Fibroblast of the aortic adventitia (primary cell): ENCODE data around the gene STIL. TPM values are rescaled to one million over a fixed set of nuclear protein-coding genes. Genes with fewer than 3 reads are reported as not detected.

Experiments
- DNase-seq: peaks from one replicate; pipeline ENCODE4 v3.0.0-alpha.2; 2010; ENCODE audit warnings: low read depth
- H3K4me3 ChIP-seq: 2 replicates; pipeline ENCODE4 v1.5.1; 2011; ENCODE audit warnings: low read depth, mild to moderate bottlenecking, control low read depth, low read length, moderate library complexity
- total RNA-seq: library from RNA; depleted of rRNA; stranded (reverse); fragments of >200 nt; gene quantifications from 2 replicates; pipeline ENCODE4 v1.2.3, GENCODE V29; 2012; ENCODE audit warnings: low replicate concordance
- TF ChIP-seq, protein P1 (sequence below): IDR thresholded peaks from 2 replicates; pipeline ENCODE4 v1.5.1; 2011; ENCODE audit warnings: mild to moderate bottlenecking, low read length, control low read depth, inconsistent platforms; ENCODE audit not compliant: insufficient read depth

STIL gene
- total RNA-seq, 1 donor, result 29.1 TPM

DNA sequence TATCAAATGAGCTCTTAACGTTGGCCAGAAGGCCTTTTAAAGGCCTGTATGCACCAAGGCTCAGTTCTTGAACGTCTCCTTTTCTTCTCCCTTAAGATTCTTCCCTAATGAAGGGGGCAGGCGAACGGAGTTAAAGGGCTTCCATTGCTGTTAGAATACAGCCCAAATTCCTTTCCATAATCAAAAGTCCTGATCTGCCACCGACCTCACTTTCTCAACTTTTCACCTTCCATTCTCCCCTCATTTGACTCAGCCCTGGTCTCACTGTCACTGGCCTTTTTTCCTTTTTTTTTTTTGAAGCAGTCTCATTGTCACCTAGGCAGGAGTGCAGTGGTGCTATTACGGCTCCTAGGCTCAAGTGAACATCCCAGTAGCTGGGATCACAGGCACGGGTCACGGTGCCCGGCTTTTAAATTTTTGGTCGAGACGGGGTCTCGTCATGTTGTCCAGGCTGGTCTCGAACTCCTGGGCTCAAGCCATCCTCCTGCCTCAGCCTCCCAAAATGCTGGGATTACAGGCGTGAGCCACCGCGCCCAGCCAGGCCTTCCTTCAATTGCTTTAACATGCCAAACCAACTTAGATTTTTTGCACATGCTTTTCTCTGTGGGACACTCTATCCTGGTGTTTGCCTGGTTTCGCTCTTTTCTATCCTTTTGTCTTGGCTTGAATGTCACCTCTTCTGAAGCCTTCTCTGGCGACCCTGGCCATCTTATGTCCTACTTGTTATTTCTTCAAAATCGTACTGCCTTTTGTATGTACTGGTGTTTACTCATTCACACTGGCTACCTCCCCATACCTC is 19.0 kb upstream of the STIL start:
- TF ChIP-seq, protein P1, sequence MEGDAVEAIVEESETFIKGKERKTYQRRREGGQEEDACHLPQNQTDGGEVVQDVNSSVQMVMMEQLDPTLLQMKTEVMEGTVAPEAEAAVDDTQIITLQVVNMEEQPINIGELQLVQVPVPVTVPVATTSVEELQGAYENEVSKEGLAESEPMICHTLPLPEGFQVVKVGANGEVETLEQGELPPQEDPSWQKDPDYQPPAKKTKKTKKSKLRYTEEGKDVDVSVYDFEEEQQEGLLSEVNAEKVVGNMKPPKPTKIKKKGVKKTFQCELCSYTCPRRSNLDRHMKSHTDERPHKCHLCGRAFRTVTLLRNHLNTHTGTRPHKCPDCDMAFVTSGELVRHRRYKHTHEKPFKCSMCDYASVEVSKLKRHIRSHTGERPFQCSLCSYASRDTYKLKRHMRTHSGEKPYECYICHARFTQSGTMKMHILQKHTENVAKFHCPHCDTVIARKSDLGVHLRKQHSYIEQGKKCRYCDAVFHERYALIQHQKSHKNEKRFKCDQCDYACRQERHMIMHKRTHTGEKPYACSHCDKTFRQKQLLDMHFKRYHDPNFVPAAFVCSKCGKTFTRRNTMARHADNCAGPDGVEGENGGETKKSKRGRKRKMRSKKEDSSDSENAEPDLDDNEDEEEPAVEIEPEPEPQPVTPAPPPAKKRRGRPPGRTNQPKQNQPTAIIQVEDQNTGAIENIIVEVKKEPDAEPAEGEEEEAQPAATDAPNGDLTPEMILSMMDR, result no peak
- peak overlapping the region; percentile 90 for H3K4me3 ChIP-seq
- DNase-seq, result no peak

DNA sequence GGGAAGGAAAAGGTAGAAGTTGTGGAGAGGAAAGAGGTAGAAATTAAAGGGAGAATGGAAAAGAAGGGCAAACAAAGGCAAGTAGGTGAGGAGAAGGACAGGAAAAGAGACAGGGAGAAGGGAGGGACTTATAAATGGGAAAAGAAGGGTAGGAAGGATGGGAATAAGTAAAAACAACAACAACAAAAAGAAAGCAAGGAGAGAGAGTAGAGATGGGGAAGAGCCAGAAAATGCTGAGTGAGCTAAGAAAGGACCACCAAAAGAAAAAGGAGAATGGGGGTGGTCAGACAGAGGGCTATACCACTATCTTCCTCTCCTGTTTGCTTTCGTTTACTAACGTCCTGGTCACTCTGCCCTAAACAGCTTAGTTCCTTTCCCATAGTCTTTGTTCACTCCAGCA is 17.9 kb upstream of the STIL start:
- DNase-seq, result no peak
- TF ChIP-seq, protein P1, result no peak
- H3K4me3 ChIP-seq, result no peak overlapping the region

DNA sequence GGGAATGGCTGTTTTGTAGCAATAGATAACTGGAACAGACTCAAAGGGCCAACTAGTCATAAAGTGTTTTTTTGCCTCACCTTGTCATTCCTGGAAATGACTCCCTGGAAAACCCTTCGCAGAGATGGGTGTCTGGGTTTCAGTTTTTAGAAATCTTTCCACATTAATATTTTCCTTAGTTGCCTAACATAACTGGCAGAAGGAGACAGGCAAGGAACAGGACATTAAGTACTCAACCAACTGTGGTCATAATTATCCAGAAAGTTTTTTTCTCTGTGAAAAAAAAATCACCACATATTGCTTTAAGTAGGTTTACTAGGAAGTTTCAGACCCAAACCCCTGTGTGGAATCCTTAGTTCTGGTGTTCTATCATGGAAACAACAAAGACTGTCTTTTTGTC is 16.3 kb upstream of the STIL start:
- DNase-seq, result no peak
- H3K4me3 ChIP-seq, result no peak overlapping the region
- TF ChIP-seq, protein P1, result no peak

DNA sequence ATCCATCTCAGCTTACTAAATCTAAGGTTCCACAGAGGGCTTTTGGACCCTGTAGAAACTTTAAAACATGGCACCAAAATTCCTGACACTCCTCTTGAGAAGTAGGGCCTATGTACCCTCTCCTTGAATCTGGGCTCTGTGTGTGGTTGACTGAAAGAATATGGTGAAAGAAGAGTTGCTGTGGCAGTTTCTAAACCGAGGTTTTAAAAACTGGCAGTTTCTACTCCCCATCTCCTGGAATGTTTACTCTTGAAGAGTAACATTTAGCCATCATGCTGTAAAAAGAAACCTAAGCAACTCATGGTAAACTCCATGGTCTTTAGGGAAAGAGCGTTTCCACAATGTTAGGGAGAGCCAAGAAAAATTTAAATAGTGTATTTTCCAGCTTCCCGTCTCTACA is 15.0 kb upstream of the STIL start:
- DNase-seq, result no peak
- no peak overlapping the region for H3K4me3 ChIP-seq
- TF ChIP-seq, protein P1, result no peak

DNA sequence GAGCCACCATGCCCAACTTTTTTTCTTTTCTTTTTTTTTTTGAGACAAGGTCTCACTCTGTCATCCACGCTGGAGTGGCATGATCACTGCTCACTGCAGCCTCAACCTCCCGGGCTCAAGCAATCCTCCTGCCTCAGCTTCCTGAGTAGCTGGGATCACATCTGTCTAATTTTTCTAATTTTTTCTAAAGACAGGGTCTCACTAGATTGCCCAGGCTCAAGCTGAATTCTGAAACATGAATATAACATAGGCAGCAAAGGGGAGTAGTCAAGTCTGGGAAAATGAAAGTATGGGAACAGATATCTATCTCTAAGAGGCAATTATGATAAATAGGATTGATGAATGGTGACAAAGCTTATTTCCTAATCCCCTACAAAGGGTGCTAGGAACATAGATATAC is 12.3 kb upstream of the STIL start:
- TF ChIP-seq, protein P1, result no peak
- DNase-seq, result no peak
- H3K4me3 ChIP-seq, result no peak overlapping the region

DNA sequence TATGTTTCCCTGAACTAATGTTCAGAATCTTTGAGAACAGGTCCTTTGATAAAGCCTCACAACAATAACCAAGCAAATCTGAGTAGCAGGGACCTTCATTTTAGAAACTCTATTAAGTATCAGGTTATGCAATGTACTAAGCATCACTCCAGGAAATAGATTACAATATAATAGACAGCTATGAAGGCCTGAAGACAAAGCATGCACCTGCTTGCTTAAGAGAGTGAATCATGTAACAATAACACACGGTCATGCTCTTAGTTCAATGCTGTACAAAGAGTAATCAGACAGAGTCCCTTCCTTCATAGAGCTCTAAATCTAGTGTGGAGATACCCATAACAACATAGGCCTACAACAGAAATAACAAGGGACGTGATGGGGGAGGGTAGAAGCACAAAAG is 11.6 kb upstream of the STIL start:
- DNase-seq, result no peak
- no peak overlapping the region for H3K4me3 ChIP-seq
- TF ChIP-seq, protein P1, result no peak

DNA sequence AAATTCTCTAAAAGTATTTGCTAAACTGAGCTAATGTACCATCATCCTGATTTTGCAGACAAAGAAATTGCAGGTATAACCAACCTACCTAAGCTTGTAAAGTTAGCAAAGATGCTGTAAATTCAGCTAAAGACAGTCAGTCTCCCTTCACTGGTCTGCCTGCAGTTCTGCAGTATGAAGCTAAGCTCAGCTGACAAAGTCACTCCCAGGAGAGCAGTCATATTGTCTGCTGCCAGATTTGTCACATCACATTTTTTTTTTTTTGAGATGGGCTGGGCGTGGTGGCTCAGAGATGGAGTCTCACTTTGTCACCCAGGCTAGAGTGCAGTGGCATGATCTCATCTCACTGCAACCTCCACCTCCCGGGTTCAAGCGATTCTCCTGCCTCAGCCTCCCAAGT is 10.7 kb upstream of the STIL start:
- no peak for DNase-seq
- TF ChIP-seq, protein P1, result no peak
- no peak overlapping the region for H3K4me3 ChIP-seq
